DND-41 (cell line): ENCODE measurements around the gene SIGLEC7.

Source experiments
- CTCF ChIP-seq: IDR thresholded peaks from 2 replicates; pipeline ENCODE4 v1.5.1; 2012; ENCODE audit warnings: borderline replicate concordance, low read length, moderate library complexity, mild to moderate bottlenecking; ENCODE audit not compliant: poor library complexity, severe bottlenecking; ENCODE audit errors: extremely low read depth
- EZH2 ChIP-seq: IDR thresholded peaks from 3 replicates; pipeline ENCODE4 v1.6.1; 2012; ENCODE audit warnings: borderline replicate concordance, low read depth, mild to moderate bottlenecking, moderate library complexity, low read length, inconsistent platforms; ENCODE audit not compliant: severe bottlenecking

GRCh38 chr19:51102991-51103390, 39.1 kb upstream of the SIGLEC7 start:
- TF ChIP-seq CTCF, result no peak
- no peak for TF ChIP-seq EZH2
